Choroid plexus epithelial cell (primary cell): ENCODE data around the gene NRL.

Source experiments
- DNase-seq: peaks from one replicate; pipeline ENCODE4 v3.0.0-alpha.2; 2010; ENCODE audit warnings: low read depth
- H3K4me3 ChIP-seq: 2 replicates; pipeline ENCODE4 v1.5.1; 2011; ENCODE audit warnings: low read depth, mild to moderate bottlenecking, control low read depth, low read length, moderate library complexity
- CTCF ChIP-seq: conservative IDR thresholded peaks from 2 replicates; pipeline ENCODE4 v1.5.1; 2011; ENCODE audit warnings: low read depth, mild to moderate bottlenecking, control low read depth, inconsistent platforms, low read length, moderate library complexity

NRL gene

GRCh38 chr14:24116128-24116814 lies 1.5 kb upstream of the NRL start:
- H3K4me3 ChIP-seq: no peak overlapping the region
- no peak for TF ChIP-seq CTCF
- DNase-seq: peak; percentile 48

GRCh38 chr14:24115422-24116127 lies 826 bp upstream of the NRL start:
- no peak for TF ChIP-seq CTCF
- peak; percentile 16 for DNase-seq
- H3K4me3 ChIP-seq: peak overlapping the region; percentile 91

GRCh38 chr14:24113801-24114531 lies 783 bp downstream of the NRL start:
- no peak for TF ChIP-seq CTCF
- DNase-seq: peak; percentile 82
- H3K4me3 ChIP-seq: peak overlapping the region; percentile 85

GRCh38 chr14:24113379-24113800 lies 1.4 kb downstream of the NRL start:
- H3K4me3 ChIP-seq: peak overlapping the region; percentile 85
- TF ChIP-seq CTCF: no peak
- no peak for DNase-seq

- TF ChIP-seq CTCF: no peak
- H3K4me3 ChIP-seq: no peak overlapping the region
- DNase-seq: no peak
Observed at GRCh38 chr14:24110523-24110922, 4.2 kb downstream of the NRL start.

- TF ChIP-seq CTCF: no peak
- no peak overlapping the region for H3K4me3 ChIP-seq
- DNase-seq: no peak
Observed at GRCh38 chr14:24110060-24110459, 4.7 kb downstream of the NRL start.
